Kidney epithelial cell (primary cell): ENCODE measurements around the gene MKLN1. TPM values are rescaled to one million over a fixed set of nuclear protein-coding genes. Genes with fewer than 3 reads are reported as not detected.
A peak's percentile ranks its signal among the peaks of the same experiment; 100 is the strongest.

Experiments
- DNase-seq: peaks from one replicate; pipeline ENCODE4 v3.0.0-alpha.2; 2010; ENCODE audit warnings: low read depth
- H3K27me3 ChIP-seq: 2 replicates; pipeline ENCODE4 v1.6.0; 2011; ENCODE audit warnings: low read length; ENCODE audit not compliant: control insufficient read depth, insufficient read depth
- H3K36me3 ChIP-seq: 2 replicates; pipeline ENCODE4 v1.5.1; 2011; ENCODE audit warnings: low read length; ENCODE audit not compliant: control insufficient read depth, insufficient read depth
- H3K4me3 ChIP-seq: 2 replicates; pipeline ENCODE4 v1.5.1; 2011; ENCODE audit warnings: low read depth, mild to moderate bottlenecking, control low read depth, low read length
- total RNA-seq: library from RNA; depleted of rRNA; stranded (reverse); fragments of >200 nt; gene quantifications from 2 replicates; pipeline ENCODE4 v1.2.3, GENCODE V29; 2015
- TF ChIP-seq, protein P1 (sequence below): IDR thresholded peaks from 2 replicates; pipeline ENCODE4 v1.5.1; 2011; ENCODE audit warnings: mild to moderate bottlenecking, moderate library complexity, low read length, control low read depth, inconsistent platforms; ENCODE audit not compliant: insufficient read depth, poor library complexity, severe bottlenecking

Gene MKLN1
- total RNA-seq, 1 donor from 2014 or later, result 18.8 TPM

DNA sequence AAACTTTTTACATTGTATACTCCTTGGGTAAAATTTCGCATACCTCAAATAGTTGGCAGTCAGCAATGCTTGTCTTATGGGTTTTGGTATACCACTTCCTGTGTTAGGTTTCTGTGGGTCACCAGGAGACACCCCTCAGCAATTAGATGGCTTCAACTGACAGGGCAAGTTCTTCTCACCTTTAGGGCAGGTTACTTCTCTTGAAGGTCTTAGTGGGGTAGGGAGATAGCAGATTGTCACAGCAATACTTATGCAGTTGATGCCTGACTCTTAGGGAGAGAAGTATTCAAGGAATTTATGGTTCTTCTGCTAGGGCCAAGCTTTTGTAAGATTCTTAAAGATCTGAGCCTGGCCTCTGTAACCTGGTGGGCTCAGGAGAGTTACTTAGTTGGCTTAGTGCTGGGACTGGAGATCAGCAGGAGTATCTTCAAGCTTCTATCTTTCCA, 42.9 kb downstream of the MKLN1 start:
- TF ChIP-seq, protein P1, sequence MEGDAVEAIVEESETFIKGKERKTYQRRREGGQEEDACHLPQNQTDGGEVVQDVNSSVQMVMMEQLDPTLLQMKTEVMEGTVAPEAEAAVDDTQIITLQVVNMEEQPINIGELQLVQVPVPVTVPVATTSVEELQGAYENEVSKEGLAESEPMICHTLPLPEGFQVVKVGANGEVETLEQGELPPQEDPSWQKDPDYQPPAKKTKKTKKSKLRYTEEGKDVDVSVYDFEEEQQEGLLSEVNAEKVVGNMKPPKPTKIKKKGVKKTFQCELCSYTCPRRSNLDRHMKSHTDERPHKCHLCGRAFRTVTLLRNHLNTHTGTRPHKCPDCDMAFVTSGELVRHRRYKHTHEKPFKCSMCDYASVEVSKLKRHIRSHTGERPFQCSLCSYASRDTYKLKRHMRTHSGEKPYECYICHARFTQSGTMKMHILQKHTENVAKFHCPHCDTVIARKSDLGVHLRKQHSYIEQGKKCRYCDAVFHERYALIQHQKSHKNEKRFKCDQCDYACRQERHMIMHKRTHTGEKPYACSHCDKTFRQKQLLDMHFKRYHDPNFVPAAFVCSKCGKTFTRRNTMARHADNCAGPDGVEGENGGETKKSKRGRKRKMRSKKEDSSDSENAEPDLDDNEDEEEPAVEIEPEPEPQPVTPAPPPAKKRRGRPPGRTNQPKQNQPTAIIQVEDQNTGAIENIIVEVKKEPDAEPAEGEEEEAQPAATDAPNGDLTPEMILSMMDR, result no peak
- Histone ChIP-seq H3K36me3 (no peaks in the 10 kb centered on the region), H3K27me3 (no peaks in the 10 kb centered on the region), H3K4me3 (no peak overlapping the region)
- peak; percentile 25 for DNase-seq

DNA sequence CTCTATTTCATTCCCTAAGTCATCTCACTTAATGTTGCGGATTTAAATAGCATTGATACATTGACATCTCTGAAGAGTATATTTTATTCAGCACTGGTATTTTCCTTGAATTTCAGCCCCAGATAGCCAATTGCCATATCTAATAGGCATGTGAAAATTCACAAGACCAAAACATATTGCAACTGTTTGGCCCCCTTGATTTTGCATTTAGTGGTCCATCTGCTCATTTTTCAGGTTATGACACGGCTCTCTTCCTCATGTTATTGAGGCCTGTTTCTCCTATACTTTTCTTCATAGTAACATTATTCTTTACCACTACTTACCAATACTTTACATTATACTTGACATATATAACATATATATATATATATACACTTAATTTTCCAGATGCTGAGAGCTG, 43.7 kb downstream of the MKLN1 start:
- Histone ChIP-seq H3K27me3 (no peaks in the 10 kb centered on the region), H3K36me3 (no peaks in the 10 kb centered on the region), H3K4me3 (no peak overlapping the region)
- TF ChIP-seq, protein P1, result no peak
- DNase-seq, result no peak

DNA sequence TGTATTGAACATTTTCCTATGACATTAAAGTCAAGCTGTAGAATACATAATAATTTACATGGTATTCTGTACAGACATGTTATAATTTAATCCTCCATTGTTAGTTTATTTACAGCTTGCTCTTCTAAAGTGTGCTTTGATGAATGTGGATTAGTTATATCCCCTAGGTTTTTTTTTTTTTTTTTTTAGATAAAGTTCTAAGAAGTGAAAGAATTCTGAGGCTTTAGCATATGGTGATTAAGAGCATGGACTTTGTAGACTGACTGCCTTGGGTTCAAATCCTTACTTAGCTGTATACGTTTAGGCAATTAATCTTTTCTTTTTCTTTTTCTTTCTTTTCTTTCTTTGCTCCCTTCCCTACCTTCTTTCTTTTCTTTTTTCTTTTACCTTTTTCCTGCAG, 44.9 kb downstream of the MKLN1 start:
- no peak for DNase-seq
- H3K4me3 ChIP-seq, result no peak overlapping the region
- H3K27me3 ChIP-seq, result no peaks in the 10 kb centered on the region
- TF ChIP-seq, protein P1, result no peak
- no peaks in the 10 kb centered on the region for H3K36me3 ChIP-seq

DNA sequence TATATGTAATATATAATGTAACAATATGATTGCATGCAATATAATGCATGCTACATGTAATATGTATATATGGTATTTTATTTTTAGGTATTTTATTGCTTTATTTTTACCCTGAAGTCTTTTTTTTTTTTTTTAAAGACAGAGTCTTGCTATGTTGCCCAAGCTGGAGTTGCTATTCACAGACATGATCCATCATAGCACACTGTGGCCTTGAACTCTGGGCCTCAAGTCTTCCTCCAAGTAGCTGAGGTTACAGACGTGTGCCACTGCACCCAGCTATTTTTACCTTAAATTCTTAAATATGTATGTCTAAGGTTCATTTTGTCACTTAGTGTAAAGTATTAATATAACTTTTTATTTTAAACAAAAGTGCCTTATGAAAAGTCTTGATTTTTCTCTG, 47.1 kb downstream of the MKLN1 start:
- DNase-seq, result no peak
- TF ChIP-seq, protein P1, result no peak
- Histone ChIP-seq H3K4me3 (no peak overlapping the region), H3K36me3 (no peaks in the 10 kb centered on the region), H3K27me3 (no peaks in the 10 kb centered on the region)

DNA sequence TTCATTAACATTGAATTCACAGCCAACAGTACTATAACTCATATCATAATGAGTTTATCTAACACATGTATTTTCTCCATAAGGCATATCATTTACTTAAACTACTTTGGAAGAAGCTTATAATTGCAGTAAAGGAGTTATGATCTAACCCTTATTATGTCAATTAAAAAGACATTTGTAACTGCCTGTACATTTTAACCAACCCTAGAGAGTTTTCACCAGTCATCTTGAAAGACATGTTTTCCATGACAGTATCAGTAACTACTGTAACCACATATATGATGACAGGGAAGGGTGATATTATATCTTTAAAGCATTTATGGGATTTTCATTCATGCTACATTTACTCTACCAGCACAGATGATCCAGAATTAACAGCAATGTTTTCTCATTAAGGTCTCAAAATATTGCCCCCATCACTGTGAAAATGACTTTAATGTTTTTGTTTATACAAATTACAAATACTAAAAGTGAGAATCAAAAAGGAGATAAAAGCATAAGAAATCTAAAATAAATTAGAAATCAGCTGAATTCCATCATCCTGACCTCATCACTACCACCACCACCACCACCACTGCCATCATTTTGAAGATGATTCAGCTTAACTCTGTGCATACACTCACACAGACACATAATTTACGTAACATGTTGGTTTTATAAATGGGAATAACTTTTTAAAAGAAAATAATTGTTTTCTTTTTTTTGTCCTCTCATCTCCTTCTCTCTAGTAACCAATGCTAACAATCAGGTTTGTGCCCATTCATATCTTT, 53.6 kb downstream of the MKLN1 start:
- Histone ChIP-seq H3K4me3 (no peak overlapping the region), H3K36me3 (no peaks in the 10 kb centered on the region), H3K27me3 (no peaks in the 10 kb centered on the region)
- DNase-seq, result no peak
- TF ChIP-seq, protein P1, result no peak
